Erythroblast (primary cell): ENCODE results near the gene CTNNA3.

Source experiments
- GATA1 ChIP-seq: IDR thresholded peaks from 2 replicates; pipeline ENCODE4 v1.6.1; 2011; ENCODE audit warnings: low read depth, mild to moderate bottlenecking, control low read depth, low read length, moderate library complexity
- POLR2A ChIP-seq: IDR thresholded peaks from 2 replicates; pipeline ENCODE4 v1.6.1; 2011; ENCODE audit warnings: mild to moderate bottlenecking, low read length

GRCh38 chr10:67608001-67608400, 88.0 kb downstream of the CTNNA3 start:
- TF ChIP-seq POLR2A (no peak), GATA1 (no peak)
